Natural killer cell (primary cell): ENCODE results near the gene ATXN10. TPM values are rescaled to one million over a fixed set of nuclear protein-coding genes. Genes with fewer than 3 reads are reported as not detected.

Experiments used
- ATAC-seq, 3 donors: fragments of 150-1000 bp in 2 of 3; fragments of 200-7000 bp in 1 of 3; cut with Tn5 transposase; 1 replicate in 1 of 3; 2 replicates in 2 of 3; pipeline ENCODE4 v1.10.0; 2021; ENCODE audit warnings: mild to moderate bottlenecking in 2 of 3, moderate library complexity in 2 of 3
- DNase-seq, 2 donors: peaks; one replicate each; pipeline versions ENCODE4 v3.0.0 to v3.0.0-alpha.2; 2013 to 2021; ENCODE audit warnings: mixed read lengths in 1 of 2
- H3K27ac ChIP-seq: one replicate; pipeline ENCODE4 v1.5.1; 2013; ENCODE audit warnings: mild to moderate bottlenecking, low read length
- H3K27me3 ChIP-seq: one replicate; pipeline ENCODE4 v1.6.1; 2013; ENCODE audit warnings: low read length; ENCODE audit not compliant: control insufficient read depth, insufficient read depth
- H3K36me3 ChIP-seq: one replicate; pipeline ENCODE4 v1.6.1; 2013; ENCODE audit warnings: low read length; ENCODE audit not compliant: control insufficient read depth, insufficient read depth
- H3K4me1 ChIP-seq: one replicate; pipeline ENCODE4 v1.6.1; 2013; ENCODE audit warnings: low read length; ENCODE audit not compliant: control insufficient read depth, insufficient read depth
- H3K4me3 ChIP-seq: one replicate; pipeline ENCODE4 v1.5.1; 2013; ENCODE audit warnings: low read length
- H3K9me3 ChIP-seq: one replicate; pipeline ENCODE4 v1.6.1; 2013; ENCODE audit warnings: low read length; ENCODE audit not compliant: control insufficient read depth, insufficient read depth
- H3K27ac Mint-ChIP-seq, 2 donors: one replicate each; pipeline ENCODE4 v1.8.0; 2022; ENCODE audit warnings: mild to moderate bottlenecking in 2 of 2, mixed read lengths in 2 of 2, moderate library complexity in 1 of 2
- H3K27me3 Mint-ChIP-seq, 2 donors: one replicate each; pipeline ENCODE4 v1.8.0; 2022; ENCODE audit warnings: low read depth in 2 of 2, mixed read lengths in 2 of 2
- H3K36me3 Mint-ChIP-seq: one replicate; pipeline ENCODE4 v1.8.0; 2022; ENCODE audit warnings: mixed read lengths
- H3K4me1 Mint-ChIP-seq, 2 donors: one replicate each; pipeline ENCODE4 v1.8.0; 2022; ENCODE audit warnings: mixed read lengths in 2 of 2
- H3K4me3 Mint-ChIP-seq: one replicate; pipeline ENCODE4 v1.8.0; 2022; ENCODE audit warnings: mild to moderate bottlenecking, moderate library complexity, mixed read lengths
- H3K9me3 Mint-ChIP-seq, 2 donors: one replicate each; pipeline ENCODE4 v1.8.0; 2022; ENCODE audit warnings: mixed read lengths in 2 of 2
- WGBS: methylation state at CpG from one replicate; pipeline ENCODE4 v1.1.7; 2013; ENCODE audit warnings: missing lambda C conversion rate; ENCODE audit not compliant: insufficient coverage; 5-methylcytosine and 5-hydroxymethylcytosine counted together
- intact Hi-C: fragments of 100-400 bp; cut with micrococcal nuclease; formaldehyde crosslinking; loops from one replicate; pipeline ENCODE4 v1.14.2; 2022
- total RNA-seq, 4 donors: library from RNA; stranded (reverse); fragments of 120-200 nt in 1 of 4; gene quantifications; one replicate each; pipeline versions ENCODE4 v1.2.3 to v1.2.4, GENCODE V29; 2013 to 2022
- TF ChIP-seq, protein P1 (sequence below): fragments of 200-600 bp; IDR thresholded peaks from one replicate; pipeline ENCODE4 v1.8.0; 2022; ENCODE audit warnings: antibody characterized with exemption

ATXN10 gene
- total RNA-seq, 3 donors from 2014 or later (not counting 1 experiment from before 2014, with no cell fraction given): 79.3 to 90.5 (median 88.8) TPM

DNA sequence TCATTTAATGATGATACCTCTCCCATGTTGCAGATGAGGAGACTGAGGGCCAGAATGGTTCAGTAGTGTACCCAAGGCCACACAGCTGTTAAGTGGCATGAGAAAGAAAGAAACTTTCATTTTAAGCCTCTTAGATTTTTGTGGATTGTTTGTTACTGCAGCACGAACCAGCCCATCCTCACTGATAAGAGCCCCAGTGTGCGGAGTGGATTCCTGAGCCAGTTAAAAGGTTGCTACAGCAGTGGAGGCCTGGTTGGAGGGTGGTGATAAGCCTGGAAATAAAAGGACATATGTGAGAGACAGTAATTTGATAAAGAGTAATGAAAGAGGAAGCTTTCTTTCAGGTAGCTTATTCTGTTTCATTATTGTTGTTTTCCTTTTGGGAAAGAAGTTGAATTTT, 89.0 kb downstream of the ATXN10 start:
- Histone ChIP-seq H3K4me3 (no peak overlapping the region), H3K36me3 (peaks cover 2% of the 10 kb centered on the region), H3K27ac (no peak overlapping the region), H3K4me1 (no peaks in the 10 kb centered on the region), H3K27me3 (no peaks in the 10 kb centered on the region), H3K9me3 (no peaks in the 10 kb centered on the region)
- Mint-ChIP-seq H3K27ac (no peak overlapping the region), H3K9me3 (no peaks in the 10 kb centered on the region), H3K27me3 (no peaks in the 10 kb centered on the region), H3K4me1 (peaks cover 5 to 13% of the 10 kb centered on the region in 2 donors), H3K4me3 (no peak overlapping the region), H3K36me3 (no peaks in the 10 kb centered on the region)
- WGBS: 95% methylated on average over 2 of the region's 2 CpGs
- ATAC-seq (no peak), DNase-seq (no peak)
- TF ChIP-seq, protein P1, sequence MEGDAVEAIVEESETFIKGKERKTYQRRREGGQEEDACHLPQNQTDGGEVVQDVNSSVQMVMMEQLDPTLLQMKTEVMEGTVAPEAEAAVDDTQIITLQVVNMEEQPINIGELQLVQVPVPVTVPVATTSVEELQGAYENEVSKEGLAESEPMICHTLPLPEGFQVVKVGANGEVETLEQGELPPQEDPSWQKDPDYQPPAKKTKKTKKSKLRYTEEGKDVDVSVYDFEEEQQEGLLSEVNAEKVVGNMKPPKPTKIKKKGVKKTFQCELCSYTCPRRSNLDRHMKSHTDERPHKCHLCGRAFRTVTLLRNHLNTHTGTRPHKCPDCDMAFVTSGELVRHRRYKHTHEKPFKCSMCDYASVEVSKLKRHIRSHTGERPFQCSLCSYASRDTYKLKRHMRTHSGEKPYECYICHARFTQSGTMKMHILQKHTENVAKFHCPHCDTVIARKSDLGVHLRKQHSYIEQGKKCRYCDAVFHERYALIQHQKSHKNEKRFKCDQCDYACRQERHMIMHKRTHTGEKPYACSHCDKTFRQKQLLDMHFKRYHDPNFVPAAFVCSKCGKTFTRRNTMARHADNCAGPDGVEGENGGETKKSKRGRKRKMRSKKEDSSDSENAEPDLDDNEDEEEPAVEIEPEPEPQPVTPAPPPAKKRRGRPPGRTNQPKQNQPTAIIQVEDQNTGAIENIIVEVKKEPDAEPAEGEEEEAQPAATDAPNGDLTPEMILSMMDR: no peak
- intact Hi-C loops: no loop called here

DNA sequence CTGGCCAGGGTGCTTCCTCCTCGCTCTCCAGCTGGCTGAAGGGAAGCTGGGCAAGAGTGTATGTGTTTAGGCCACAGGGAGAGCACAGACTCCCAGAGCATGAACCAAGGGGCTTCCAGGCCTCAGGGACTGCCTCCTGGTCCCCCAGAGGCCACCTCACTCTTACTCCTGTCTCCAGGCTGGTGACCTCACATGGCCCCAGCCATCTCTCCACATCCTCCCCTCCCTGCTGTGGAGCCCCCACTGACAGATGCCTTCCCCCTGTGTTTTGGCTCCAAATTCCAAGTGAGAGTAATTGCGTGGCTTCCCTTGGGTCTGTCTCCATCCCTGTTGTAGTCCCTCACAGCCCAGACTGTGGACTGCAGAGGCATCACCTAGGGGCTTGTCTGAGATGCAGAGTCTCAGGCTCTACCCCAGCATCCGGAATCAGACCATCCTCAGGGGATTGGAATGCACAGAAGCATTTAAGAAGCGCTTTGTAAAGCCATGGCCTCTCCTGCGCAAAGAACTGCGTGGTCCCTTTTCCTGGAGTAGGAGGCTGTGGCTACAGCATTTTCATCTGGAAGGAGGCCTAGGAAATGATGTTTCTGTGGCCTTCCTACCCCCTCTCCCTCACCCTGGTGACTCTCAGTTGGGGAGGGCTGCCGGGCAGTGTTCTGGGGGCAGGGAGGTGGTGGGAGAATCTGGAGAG, 91.1 kb downstream of the ATXN10 start:
- H3K4me3 Mint-ChIP-seq: no peak overlapping the region
- H3K27ac Mint-ChIP-seq: no peak overlapping the region
- H3K27me3 Mint-ChIP-seq: no peaks in the 10 kb centered on the region
- no peak for ATAC-seq
- 97% methylated on average over 7 of the region's 7 CpGs for WGBS
- TF ChIP-seq, protein P1: no peak
- H3K9me3 Mint-ChIP-seq: no peaks in the 10 kb centered on the region
- no peak overlapping the region for H3K27ac ChIP-seq
- intact Hi-C loops: no loop called here
- H3K27me3 ChIP-seq: no peaks in the 10 kb centered on the region
- no peak overlapping the region for H3K4me3 ChIP-seq
- H3K4me1 ChIP-seq: no peaks in the 10 kb centered on the region
- no peaks in the 10 kb centered on the region for H3K9me3 ChIP-seq
- H3K36me3 Mint-ChIP-seq: no peaks in the 10 kb centered on the region
- no peak for DNase-seq
- peaks cover 2% of the 10 kb centered on the region for H3K36me3 ChIP-seq
- peaks cover 2 to 9% of the 10 kb centered on the region in 2 donors for H3K4me1 Mint-ChIP-seq

DNA sequence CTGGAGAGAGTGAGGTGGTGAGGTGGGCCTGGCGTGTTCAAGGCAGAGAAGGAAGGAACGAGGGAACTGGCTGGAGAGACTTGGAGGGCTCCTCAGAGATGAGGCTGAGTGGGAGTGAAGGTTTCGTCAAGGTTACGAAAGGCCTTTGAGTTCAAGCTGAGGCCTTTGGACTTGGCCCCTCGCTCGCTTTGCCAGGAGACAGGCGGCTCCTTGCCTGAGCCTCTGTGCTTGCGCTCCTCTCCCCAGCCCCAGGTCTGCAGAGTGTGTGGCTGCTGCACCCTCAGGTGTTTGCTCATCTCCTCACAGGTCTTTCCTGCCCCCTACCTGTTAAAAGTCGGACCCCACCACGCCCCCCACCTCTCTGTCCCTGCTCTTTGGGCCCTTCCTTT, 91.6 kb downstream of the ATXN10 start:
- H3K9me3 Mint-ChIP-seq: no peaks in the 10 kb centered on the region
- no peak overlapping the region for H3K4me3 ChIP-seq
- 96% methylated on average over 10 of the region's 10 CpGs for WGBS
- H3K4me3 Mint-ChIP-seq: no peak overlapping the region
- TF ChIP-seq, protein P1: no peak
- ATAC-seq (no peak), DNase-seq (no peak)
- no peaks in the 10 kb centered on the region for H3K27me3 Mint-ChIP-seq
- H3K36me3 ChIP-seq: no peaks in the 10 kb centered on the region
- H3K4me1 Mint-ChIP-seq: peaks cover 8 to 14% of the 10 kb centered on the region in 2 donors
- H3K36me3 Mint-ChIP-seq: no peaks in the 10 kb centered on the region
- no peak overlapping the region for H3K27ac ChIP-seq
- intact Hi-C loops: no loop called here
- no peak overlapping the region for H3K27ac Mint-ChIP-seq
- no peaks in the 10 kb centered on the region for H3K4me1 ChIP-seq
- H3K9me3 ChIP-seq: no peaks in the 10 kb centered on the region
- H3K27me3 ChIP-seq: no peaks in the 10 kb centered on the region

DNA sequence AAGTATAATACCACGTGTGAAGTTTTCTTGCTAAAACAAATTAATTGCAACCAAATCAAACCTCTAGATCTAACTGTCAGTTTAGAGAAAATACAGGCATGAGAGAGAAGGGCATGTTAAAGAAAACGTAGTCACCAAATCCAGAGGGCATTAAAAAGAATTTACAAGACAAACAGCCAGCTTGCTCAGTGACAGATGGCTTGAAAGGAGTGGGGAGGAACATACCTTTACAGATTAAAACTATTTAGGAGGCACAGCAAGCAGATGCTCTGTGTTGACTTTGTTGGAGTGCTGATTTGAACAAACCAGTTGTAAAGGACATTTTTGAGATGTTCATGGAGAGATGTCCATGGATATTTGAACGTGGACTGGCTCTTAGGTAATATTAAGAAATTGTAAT, 96.9 kb downstream of the ATXN10 start:
- Mint-ChIP-seq H3K27me3 (no peaks in the 10 kb centered on the region), H3K4me3 (no peak overlapping the region), H3K27ac (peak overlapping the region in 1 of 2 donors; percentile 24), H3K9me3 (no peaks in the 10 kb centered on the region), H3K36me3 (no peaks in the 10 kb centered on the region), H3K4me1 (peaks cover 21 to 25% of the 10 kb centered on the region in 2 donors)
- no peak overlapping the region for H3K4me3 ChIP-seq
- no peaks in the 10 kb centered on the region for H3K27me3 ChIP-seq
- no peaks in the 10 kb centered on the region for H3K36me3 ChIP-seq
- TF ChIP-seq, protein P1: no peak
- ATAC-seq (no peak), DNase-seq (no peak)
- 93% methylated on average over 2 of the region's 3 CpGs for WGBS
- no peak overlapping the region for H3K27ac ChIP-seq
- intact Hi-C loops: no loop called here
- no peaks in the 10 kb centered on the region for H3K4me1 ChIP-seq
- no peaks in the 10 kb centered on the region for H3K9me3 ChIP-seq
